SJSA1 (cell line): ENCODE data around the gene VSTM1. TPM values are rescaled to one million over a fixed set of nuclear protein-coding genes. Genes with fewer than 3 reads are reported as not detected.
"Not testable (repeated sequence)": the region's sequence is repeated elsewhere in the genome, so short reads cannot be mapped to it uniquely, and the experiment has no call there.

Source experiments
- DNase-seq, 2 experiments: peaks; one replicate each; pipeline ENCODE4 v3.0.0-alpha.2; 2015 to 2020; ENCODE audit warnings: low spot score in 2 of 2, low read depth in 1 of 2
- H3K27ac ChIP-seq: fragments of 250-450 bp; sonication (Bioruptor Pico); 2 replicates; pipeline ENCODE4 v1.5.1; 2020; ENCODE audit warnings: mild to moderate bottlenecking, moderate library complexity
- H3K27me3 ChIP-seq: fragments of 250-450 bp; sonication (Bioruptor Pico); replicated peaks from 2 replicates; pipeline ENCODE4 v1.5.1; 2020; ENCODE audit warnings: mild to moderate bottlenecking, moderate library complexity
- H3K36me3 ChIP-seq: fragments of 250-450 bp; sonication (Bioruptor Pico); 2 replicates; pipeline ENCODE4 v1.5.1; 2020; ENCODE audit warnings: mild to moderate bottlenecking
- H3K4me1 ChIP-seq: fragments of 250-450 bp; sonication (Bioruptor Pico); replicated peaks from 2 replicates; pipeline ENCODE4 v1.6.1; 2021; ENCODE audit warnings: mild to moderate bottlenecking
- H3K4me3 ChIP-seq: fragments of 250-450 bp; sonication (Bioruptor Pico); 2 replicates; pipeline ENCODE4 v1.5.1; 2020; ENCODE audit warnings: mild to moderate bottlenecking
- H3K9me3 ChIP-seq: fragments of 250-450 bp; sonication (Bioruptor Pico); replicated peaks from 2 replicates; pipeline ENCODE4 v1.5.1; 2020; ENCODE audit warnings: mild to moderate bottlenecking
- total RNA-seq: library from RNA; depleted of rRNA; stranded (reverse); fragments of >200 nt; shearing (Covaris generic); gene quantifications from 2 replicates; pipeline ENCODE4 v1.2.3, GENCODE V29; 2014; rRNA removed

VSTM1 gene
- total RNA-seq: not detected in 2 replicates

GRCh38 chr19:54063350-54064116 is at the start of gene VSTM1:
Gene VSTM1 (minus strand): TSS chr19:54063897. CDS start chr19:54063777, 120 bp downstream.
- no peak within 1 kb of the TSS for H3K27ac ChIP-seq
- DNase-seq: no peak
- no peaks in the 10 kb centered on the region for H3K4me1 ChIP-seq
- H3K36me3 ChIP-seq: no peaks in the 10 kb centered on the region
- H3K27me3 ChIP-seq: peaks cover 8% of the 10 kb centered on the region; the same call in 1 of the 2 replicates
- H3K9me3 ChIP-seq: no peaks in the 10 kb centered on the region
- H3K4me3 ChIP-seq: no peak within 1 kb of the TSS

GRCh38 chr19:54109651-54110050 is 46.0 kb upstream of the VSTM1 start:
- peaks cover 61% of the 10 kb centered on the region for H3K36me3 ChIP-seq
- no peak overlapping the region for H3K4me3 ChIP-seq
- no peak for DNase-seq
- no peaks in the 10 kb centered on the region for H3K9me3 ChIP-seq
- peaks cover 3% of the 10 kb centered on the region; the same call in 1 of the 2 replicates for H3K4me1 ChIP-seq
- no peaks in the 10 kb centered on the region for H3K27me3 ChIP-seq
- H3K27ac ChIP-seq: no peak overlapping the region

GRCh38 chr19:54108496-54108895 is 44.8 kb upstream of the VSTM1 start:
- Histone ChIP-seq H3K4me3 (no peak overlapping the region), H3K36me3 (peaks cover 61% of the 10 kb centered on the region)
- no peak for DNase-seq

GRCh38 chr19:54107876-54108490 is 44.3 kb upstream of the VSTM1 start:
- DNase-seq: no peak
- Histone ChIP-seq H3K4me3 (no peak overlapping the region), H3K27me3 (no peaks in the 10 kb centered on the region), H3K36me3 (peaks cover 61% of the 10 kb centered on the region), H3K27ac (no peak overlapping the region), H3K9me3 (no peaks in the 10 kb centered on the region), H3K4me1 (no peaks in the 10 kb centered on the region)

More at GRCh38 chr19:54108496-54108895, 44.8 kb upstream of the VSTM1 start:
- Histone ChIP-seq H3K27me3 (no peaks in the 10 kb centered on the region), H3K9me3 (no peaks in the 10 kb centered on the region), H3K4me1 (no peaks in the 10 kb centered on the region), H3K27ac (no peak overlapping the region)

GRCh38 chr19:54106716-54107115 is 43.0 kb upstream of the VSTM1 start:
- no peak for DNase-seq

GRCh38 chr19:54105796-54106195 is 42.1 kb upstream of the VSTM1 start:
- DNase-seq: no peak
- H3K4me3 ChIP-seq: no peak overlapping the region
- no peak overlapping the region for H3K27ac ChIP-seq
- no peaks in the 10 kb centered on the region for H3K4me1 ChIP-seq
- H3K36me3 ChIP-seq: peaks cover 51% of the 10 kb centered on the region
- no peaks in the 10 kb centered on the region for H3K9me3 ChIP-seq
- no peaks in the 10 kb centered on the region for H3K27me3 ChIP-seq

More at GRCh38 chr19:54106716-54107115, 43.0 kb upstream of the VSTM1 start:
- H3K4me3 ChIP-seq: no peak overlapping the region
- H3K9me3 ChIP-seq: no peaks in the 10 kb centered on the region
- peaks cover 55% of the 10 kb centered on the region for H3K36me3 ChIP-seq
- no peak overlapping the region for H3K27ac ChIP-seq
- H3K4me1 ChIP-seq: no peaks in the 10 kb centered on the region
- H3K27me3 ChIP-seq: no peaks in the 10 kb centered on the region

- no peak for DNase-seq
- H3K27me3 ChIP-seq: no peaks in the 10 kb centered on the region
- H3K27ac ChIP-seq: no peak overlapping the region
- H3K4me1 ChIP-seq: no peaks in the 10 kb centered on the region
- no peak overlapping the region for H3K4me3 ChIP-seq
- no peaks in the 10 kb centered on the region for H3K9me3 ChIP-seq
- H3K36me3 ChIP-seq: peaks cover 47% of the 10 kb centered on the region
Measured at GRCh38 chr19:54104998-54105715, 41.5 kb upstream of the VSTM1 start.

GRCh38 chr19:54102421-54103169 is 38.9 kb upstream of the VSTM1 start, which contains the start of gene NDUFA3:
Gene NDUFA3 (plus strand): TSS chr19:54102855. CDS start chr19:54102879, 24 bp downstream.
- H3K27me3 ChIP-seq: no peaks in the 10 kb centered on the region
- H3K27ac ChIP-seq: no peak within 1 kb of the TSS
- H3K4me1 ChIP-seq: no peaks in the 10 kb centered on the region
- peak within 1 kb of the TSS; percentile 62 for H3K4me3 ChIP-seq
- no peaks in the 10 kb centered on the region for H3K9me3 ChIP-seq
- DNase-seq: peak; percentile 86 to 98
- peaks cover 23% of the 10 kb centered on the region for H3K36me3 ChIP-seq

GRCh38 chr19:54100561-54100960 is 36.9 kb upstream of the VSTM1 start, which contains the start of gene OSCAR:
Gene OSCAR (minus strand): TSS chr19:54100803. CDS start chr19:54100792, 11 bp downstream.
- DNase-seq: no peak
- Histone ChIP-seq H3K36me3 (peaks cover 3% of the 10 kb centered on the region; the same call in 1 of the 2 replicates), H3K9me3 (no peaks in the 10 kb centered on the region), H3K27ac (no peak within 1 kb of the TSS), H3K4me3 (no peak within 1 kb of the TSS), H3K27me3 (no peaks in the 10 kb centered on the region), H3K4me1 (no peaks in the 10 kb centered on the region)

- DNase-seq, H3K9me3 ChIP-seq, H3K27me3 ChIP-seq, H3K27ac ChIP-seq, H3K4me3 ChIP-seq, H3K4me1 ChIP-seq, H3K36me3 ChIP-seq: not testable (repeated sequence)
Measured at GRCh38 chr19:54099903-54100255, 36.2 kb upstream of the VSTM1 start.

- Histone ChIP-seq H3K4me3 (no peak overlapping the region), H3K27me3 (no peaks in the 10 kb centered on the region), H3K9me3 (no peaks in the 10 kb centered on the region), H3K36me3 (no peaks in the 10 kb centered on the region), H3K27ac (no peak overlapping the region), H3K4me1 (no peaks in the 10 kb centered on the region)
- DNase-seq: no peak
Measured at GRCh38 chr19:54099190-54099902, 35.6 kb upstream of the VSTM1 start.

- Histone ChIP-seq H3K27me3 (no peaks in the 10 kb centered on the region), H3K4me3 (no peak overlapping the region), H3K4me1 (no peaks in the 10 kb centered on the region), H3K27ac (no peak overlapping the region), H3K9me3 (no peaks in the 10 kb centered on the region), H3K36me3 (no peaks in the 10 kb centered on the region)
- DNase-seq: no peak
Measured at GRCh38 chr19:54096617-54097106, 33.0 kb upstream of the VSTM1 start.
